ENCODE results near the gene MAGI1. TPM values are rescaled to one million over a fixed set of nuclear protein-coding genes. Genes with fewer than 3 reads are reported as not detected.

Gene MAGI1
- total and polyA plus RNA-seq, 4 donors: 9.9 to 88.1 (median 24.6) TPM

DNA sequence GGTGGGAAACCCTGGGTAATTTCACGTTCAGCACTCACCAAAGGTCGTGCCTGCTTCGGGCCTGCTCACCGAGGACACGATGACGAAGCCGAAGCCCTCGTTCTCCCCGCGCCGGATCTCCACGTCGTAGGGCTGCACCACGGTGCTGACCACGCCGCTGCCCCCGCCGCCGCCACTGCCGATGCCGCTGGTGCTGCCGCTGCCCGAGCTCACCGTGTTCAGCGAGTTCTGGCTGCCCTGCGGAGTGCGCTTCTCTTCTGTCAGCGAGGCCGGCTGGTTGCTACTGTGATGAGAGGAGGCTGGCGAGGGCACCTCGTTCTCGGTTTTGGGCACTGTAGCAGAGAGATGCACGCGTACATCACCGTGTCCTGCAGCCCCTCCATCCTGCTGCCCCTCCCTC lies 659.5 kb downstream of the MAGI1 start:
- no peak for ATAC-seq (ENCODE audit: insufficient read depth, low FRiP score)

DNA sequence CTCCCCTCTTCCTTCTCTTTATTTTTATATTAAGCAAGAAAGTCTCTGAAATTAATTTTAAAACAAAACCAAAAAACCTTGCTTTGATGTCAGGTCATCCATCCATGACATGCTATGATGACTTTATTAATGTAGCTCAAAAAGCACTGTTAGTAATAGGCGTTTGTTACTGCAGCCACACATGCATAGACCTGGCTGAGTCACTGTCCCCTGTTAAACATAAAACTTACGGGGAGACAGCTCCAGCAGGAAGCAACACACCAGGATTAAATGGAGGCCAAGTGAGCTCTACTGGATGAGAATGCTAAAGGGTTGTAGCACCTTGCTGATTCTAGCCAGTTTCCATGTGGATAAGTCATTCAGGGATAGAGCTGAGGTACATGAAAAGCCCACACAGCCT lies 661.1 kb downstream of the MAGI1 start:
- no peak overlapping the region for H3K9ac ChIP-seq (ENCODE audit: insufficient read depth in 1 of 2, low read length in 2 of 2)
- H3K27me3 ChIP-seq (ENCODE audit: control insufficient read depth in 3 of 3, insufficient read depth in 3 of 3, low read length in 2 of 3): no peaks in the 10 kb centered on the region
- no peak overlapping the region for H3K4me3 ChIP-seq
- H3K4me1 ChIP-seq (ENCODE audit: control insufficient read depth in 5 of 5, insufficient read depth in 5 of 5, low read length in 5 of 5): peaks cover 0 to 3% (median 0%) of the 10 kb centered on the region in 5 donors
- WGBS, 2 donors: 96 to 97% methylated on average over 2 of the region's 2 CpGs
- no peak overlapping the region for H3K27ac ChIP-seq (ENCODE audit: low read depth in 1 of 2, low read length in 1 of 2)
- ATAC-seq (ENCODE audit: insufficient read depth, low FRiP score): no peak
- H3K9me3 ChIP-seq (ENCODE audit: control insufficient read depth in 4 of 4, insufficient read depth in 3 of 4, low read length in 3 of 4): peaks cover 0 to 2% (median 0%) of the 10 kb centered on the region in 4 donors
- H3K36me3 ChIP-seq (ENCODE audit: control insufficient read depth in 4 of 4, insufficient read depth in 4 of 4, low read length in 4 of 4): peaks cover 0 to 24% (median 4%) of the 10 kb centered on the region in 4 donors
- no peak for DNase-seq
- TF ChIP-seq, protein P1, sequence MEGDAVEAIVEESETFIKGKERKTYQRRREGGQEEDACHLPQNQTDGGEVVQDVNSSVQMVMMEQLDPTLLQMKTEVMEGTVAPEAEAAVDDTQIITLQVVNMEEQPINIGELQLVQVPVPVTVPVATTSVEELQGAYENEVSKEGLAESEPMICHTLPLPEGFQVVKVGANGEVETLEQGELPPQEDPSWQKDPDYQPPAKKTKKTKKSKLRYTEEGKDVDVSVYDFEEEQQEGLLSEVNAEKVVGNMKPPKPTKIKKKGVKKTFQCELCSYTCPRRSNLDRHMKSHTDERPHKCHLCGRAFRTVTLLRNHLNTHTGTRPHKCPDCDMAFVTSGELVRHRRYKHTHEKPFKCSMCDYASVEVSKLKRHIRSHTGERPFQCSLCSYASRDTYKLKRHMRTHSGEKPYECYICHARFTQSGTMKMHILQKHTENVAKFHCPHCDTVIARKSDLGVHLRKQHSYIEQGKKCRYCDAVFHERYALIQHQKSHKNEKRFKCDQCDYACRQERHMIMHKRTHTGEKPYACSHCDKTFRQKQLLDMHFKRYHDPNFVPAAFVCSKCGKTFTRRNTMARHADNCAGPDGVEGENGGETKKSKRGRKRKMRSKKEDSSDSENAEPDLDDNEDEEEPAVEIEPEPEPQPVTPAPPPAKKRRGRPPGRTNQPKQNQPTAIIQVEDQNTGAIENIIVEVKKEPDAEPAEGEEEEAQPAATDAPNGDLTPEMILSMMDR (IDR thresholded peaks at IDR 0.05; ENCODE audit: control extremely low read depth, extremely low read depth): no peak

More for the DNA sequence above, 659.5 kb downstream of the MAGI1 start:
- H3K4me3 ChIP-seq: no peak overlapping the region
- H3K4me1 ChIP-seq (ENCODE audit: control insufficient read depth in 5 of 5, insufficient read depth in 5 of 5, low read length in 5 of 5): peaks cover 0 to 3% (median 0%) of the 10 kb centered on the region in 5 donors
- peaks cover 0 to 2% (median 0%) of the 10 kb centered on the region in 4 donors for H3K9me3 ChIP-seq (ENCODE audit: control insufficient read depth in 4 of 4, insufficient read depth in 3 of 4, low read length in 3 of 4)
- 97% methylated on average over 35 of the region's 35 CpGs for WGBS, 2 donors
- no peak overlapping the region for H3K27ac ChIP-seq (ENCODE audit: low read depth in 1 of 2, low read length in 1 of 2)
- peaks cover 0 to 31% (median 5%) of the 10 kb centered on the region in 4 donors for H3K36me3 ChIP-seq (ENCODE audit: control insufficient read depth in 4 of 4, insufficient read depth in 4 of 4, low read length in 4 of 4)
- H3K9ac ChIP-seq (ENCODE audit: insufficient read depth in 1 of 2, low read length in 2 of 2): no peak overlapping the region
- no peaks in the 10 kb centered on the region for H3K27me3 ChIP-seq (ENCODE audit: control insufficient read depth in 3 of 3, insufficient read depth in 3 of 3, low read length in 2 of 3)
- DNase-seq: no peak
- TF ChIP-seq, protein P1 (IDR thresholded peaks at IDR 0.05; ENCODE audit: control extremely low read depth, extremely low read depth): no peak

DNA sequence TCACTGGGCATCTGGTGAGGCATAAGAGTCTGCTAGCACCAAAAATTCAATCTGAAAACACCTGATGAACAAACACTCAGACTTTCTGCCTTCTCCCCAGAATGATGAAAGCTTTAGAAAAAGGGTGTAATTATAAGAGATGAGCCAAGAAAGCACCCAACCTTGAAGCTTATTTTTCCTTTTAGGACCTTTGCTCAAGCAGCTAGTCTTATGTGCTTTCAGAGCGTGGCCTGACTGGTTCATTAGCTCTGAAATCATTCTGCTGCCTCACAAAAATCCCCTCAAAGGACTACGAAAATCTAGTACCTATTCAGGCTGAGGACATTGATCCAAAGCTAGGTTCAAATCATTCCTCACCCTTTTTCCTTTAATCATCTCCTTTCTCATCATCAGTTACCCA lies 662.3 kb downstream of the MAGI1 start:
- no peaks in the 10 kb centered on the region for H3K27me3 ChIP-seq (ENCODE audit: control insufficient read depth in 3 of 3, insufficient read depth in 3 of 3, low read length in 2 of 3)
- H3K4me3 ChIP-seq: no peak overlapping the region
- H3K9me3 ChIP-seq (ENCODE audit: control insufficient read depth in 4 of 4, insufficient read depth in 3 of 4, low read length in 3 of 4): peaks cover 0 to 2% (median 0%) of the 10 kb centered on the region in 4 donors
- no peak for ATAC-seq (ENCODE audit: insufficient read depth, low FRiP score)
- TF ChIP-seq, protein P1 (IDR thresholded peaks at IDR 0.05; ENCODE audit: control extremely low read depth, extremely low read depth): no peak
- WGBS, 2 donors: 88 to 91% methylated on average over 2 of the region's 2 CpGs
- peaks cover 0 to 16% (median 4%) of the 10 kb centered on the region in 4 donors for H3K36me3 ChIP-seq (ENCODE audit: control insufficient read depth in 4 of 4, insufficient read depth in 4 of 4, low read length in 4 of 4)
- no peak overlapping the region for H3K9ac ChIP-seq (ENCODE audit: insufficient read depth in 1 of 2, low read length in 2 of 2)
- peaks cover 0 to 3% (median 0%) of the 10 kb centered on the region in 5 donors for H3K4me1 ChIP-seq (ENCODE audit: control insufficient read depth in 5 of 5, insufficient read depth in 5 of 5, low read length in 5 of 5)
- DNase-seq: no peak
- H3K27ac ChIP-seq (ENCODE audit: low read depth in 1 of 2, low read length in 1 of 2): no peak overlapping the region

DNA sequence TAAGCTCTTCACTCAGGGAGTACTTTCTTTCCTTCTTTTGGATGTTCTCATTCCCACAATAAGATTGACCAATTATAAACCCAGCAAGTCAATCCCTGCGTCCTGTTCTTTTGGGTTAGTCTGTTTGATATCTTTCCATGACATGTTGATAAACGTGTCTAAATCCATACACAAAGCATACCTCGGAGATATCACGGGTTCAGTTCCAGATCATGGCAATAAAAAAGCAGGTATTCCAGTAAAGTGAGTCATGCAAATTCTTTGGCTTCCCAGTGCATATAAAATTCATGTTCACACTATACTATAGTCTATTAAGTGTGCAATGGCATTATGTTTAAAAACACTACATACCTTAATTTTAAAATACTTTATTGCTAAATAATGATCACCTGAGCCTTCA lies 667.7 kb downstream of the MAGI1 start:
- Histone ChIP-seq H3K9me3 (ENCODE audit: control insufficient read depth in 4 of 4, insufficient read depth in 3 of 4, low read length in 3 of 4) (peaks cover 0 to 1% (median 0%) of the 10 kb centered on the region in 4 donors), H3K36me3 (ENCODE audit: control insufficient read depth in 4 of 4, insufficient read depth in 4 of 4, low read length in 4 of 4) (no peaks in the 10 kb centered on the region), H3K4me3 (no peak overlapping the region), H3K4me1 (ENCODE audit: control insufficient read depth in 5 of 5, insufficient read depth in 5 of 5, low read length in 5 of 5) (no peaks in the 10 kb centered on the region), H3K27me3 (ENCODE audit: control insufficient read depth in 3 of 3, insufficient read depth in 3 of 3, low read length in 2 of 3) (no peaks in the 10 kb centered on the region), H3K9ac (ENCODE audit: insufficient read depth in 1 of 2, low read length in 2 of 2) (no peak overlapping the region), H3K27ac (ENCODE audit: low read depth in 1 of 2, low read length in 1 of 2) (no peak overlapping the region)
- TF ChIP-seq, protein P1 (IDR thresholded peaks at IDR 0.05; ENCODE audit: control extremely low read depth, extremely low read depth): no peak
- WGBS, 2 donors: 88 to 93% methylated on average over 4 of the region's 4 CpGs
- no peak for DNase-seq
- no peak for ATAC-seq (ENCODE audit: insufficient read depth, low FRiP score)

Data from lung (tissue), 12 donors.